ENCODE data around the gene PPFIBP2.

DNA sequence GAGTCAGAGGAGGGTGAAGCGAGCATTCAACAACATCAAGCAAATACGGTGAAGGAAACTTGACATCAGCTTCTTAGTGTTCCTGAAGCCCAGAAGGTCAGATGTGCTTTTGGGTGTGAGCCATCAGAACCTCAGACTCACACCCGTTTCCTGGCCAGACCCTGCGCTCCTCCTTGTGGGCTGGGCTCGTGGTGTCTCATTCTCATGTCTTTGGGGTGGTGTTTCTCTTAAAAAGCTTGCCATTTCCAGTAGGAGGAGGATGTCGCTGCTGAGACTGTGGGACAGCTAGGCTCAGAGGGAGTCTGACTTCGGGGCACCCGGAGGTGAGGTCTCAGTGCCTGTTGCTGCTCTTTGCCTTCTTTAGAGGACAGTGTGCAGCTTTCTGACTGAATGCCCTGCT, 24.2 kb downstream of the PPFIBP2 start:
- no peak for TF ChIP-seq RFX5 (IDR thresholded peaks at IDR 0.05)
- TF ChIP-seq REST (IDR thresholded peaks at IDR 0.05) = no peak
- TF ChIP-seq CTCF (IDR thresholded peaks at IDR 0.05) = no peak
- no peak for TF ChIP-seq HDAC2 (IDR thresholded peaks at IDR 0.05)
- TF ChIP-seq POLR2A (IDR thresholded peaks at IDR 0.05; ENCODE audit: low read length) = no peak
- TF ChIP-seq ZFP36 (IDR thresholded peaks at IDR 0.05; ENCODE audit: borderline replicate concordance, partially characterized antibody) = no peak
- no peak for TF ChIP-seq EP300 (IDR thresholded peaks at IDR 0.05)
- TF ChIP-seq JUNB (IDR thresholded peaks at IDR 0.05) = no peak
- TF ChIP-seq, protein P1, sequence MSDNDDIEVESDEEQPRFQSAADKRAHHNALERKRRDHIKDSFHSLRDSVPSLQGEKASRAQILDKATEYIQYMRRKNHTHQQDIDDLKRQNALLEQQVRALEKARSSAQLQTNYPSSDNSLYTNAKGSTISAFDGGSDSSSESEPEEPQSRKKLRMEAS (IDR thresholded peaks at IDR 0.05) = no peak
- TF ChIP-seq ESRRA (IDR thresholded peaks at IDR 0.05; ENCODE audit: borderline replicate concordance, low read length) = no peak
- no peak for TF ChIP-seq RAD21 (conservative IDR thresholded peaks at IDR 0.05 in 1 of 2, IDR thresholded peaks at IDR 0.05 in 1 of 2)
- TF ChIP-seq CBX8 (IDR thresholded peaks at IDR 0.05) = no peak

Measured in A549 (cell line).